ENCODE results near the gene EVI5L.

EVI5L gene

DNA sequence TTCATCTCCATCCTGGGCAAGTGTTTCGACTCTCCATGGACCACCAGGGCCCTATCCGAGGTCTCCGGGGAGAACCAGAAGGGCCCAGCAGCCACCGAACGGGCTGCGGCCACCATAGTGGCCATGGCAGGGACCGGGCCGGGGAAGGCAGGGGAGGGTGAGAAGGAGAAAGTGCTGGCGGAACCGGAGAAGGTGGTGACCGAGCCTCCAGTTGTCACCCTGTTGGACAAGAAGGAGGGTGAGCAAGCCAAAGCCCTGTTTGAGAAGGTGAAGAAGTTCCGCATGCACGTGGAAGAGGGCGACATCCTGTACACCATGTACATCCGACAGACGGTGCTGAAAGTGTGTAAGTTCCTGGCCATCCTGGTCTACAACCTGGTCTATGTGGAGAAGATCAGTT is 68.9 kb downstream of the EVI5L start:
- no peak for DNase-seq (ENCODE audit: low read depth)

DNA sequence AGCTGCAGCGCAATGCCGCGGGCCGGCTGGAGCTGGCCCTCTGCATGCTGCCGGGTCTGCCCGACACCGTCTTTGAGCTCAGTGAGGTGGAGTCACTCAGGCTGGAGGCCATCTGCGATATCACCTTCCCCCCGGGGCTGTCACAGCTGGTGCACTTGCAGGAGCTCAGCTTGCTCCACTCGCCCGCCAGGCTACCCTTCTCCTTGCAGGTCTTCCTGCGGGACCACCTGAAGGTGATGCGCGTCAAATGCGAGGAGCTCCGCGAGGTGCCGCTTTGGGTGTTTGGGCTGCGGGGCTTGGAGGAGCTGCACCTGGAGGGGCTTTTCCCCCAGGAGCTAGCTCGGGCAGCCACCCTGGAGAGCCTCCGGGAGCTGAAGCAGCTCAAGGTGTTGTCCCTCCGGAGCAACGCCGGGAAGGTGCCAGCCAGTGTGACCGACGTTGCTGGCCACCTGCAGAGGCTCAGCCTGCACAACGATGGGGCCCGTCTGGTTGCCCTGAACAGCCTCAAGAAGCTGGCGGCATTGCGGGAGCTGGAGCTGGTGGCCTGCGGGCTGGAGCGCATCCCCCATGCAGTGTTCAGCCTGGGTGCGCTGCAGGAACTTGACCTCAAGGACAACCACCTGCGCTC is 69.8 kb downstream of the EVI5L start:
- DNase-seq (ENCODE audit: low read depth), result no peak

DNA sequence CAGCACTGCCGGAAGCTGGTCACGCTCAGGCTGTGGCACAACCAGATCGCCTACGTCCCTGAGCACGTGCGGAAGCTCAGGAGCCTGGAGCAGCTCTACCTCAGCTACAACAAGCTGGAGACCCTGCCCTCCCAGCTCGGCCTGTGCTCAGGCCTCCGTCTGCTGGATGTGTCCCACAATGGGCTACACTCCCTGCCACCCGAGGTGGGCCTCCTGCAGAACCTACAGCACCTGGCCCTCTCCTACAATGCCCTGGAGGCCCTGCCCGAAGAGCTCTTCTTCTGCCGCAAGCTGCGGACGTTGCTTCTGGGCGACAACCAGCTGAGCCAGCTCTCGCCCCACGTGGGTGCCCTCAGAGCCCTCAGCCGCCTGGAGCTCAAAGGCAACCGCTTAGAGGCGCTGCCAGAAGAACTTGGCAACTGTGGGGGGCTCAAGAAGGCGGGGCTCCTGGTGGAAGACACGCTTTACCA is 70.4 kb downstream of the EVI5L start:
- no peak for DNase-seq (ENCODE audit: low read depth)

GRCh38 chr19:7900931-7901330 is 70.9 kb downstream of the EVI5L start:
- no peak for DNase-seq (ENCODE audit: low read depth)

- DNase-seq (ENCODE audit: low read depth), result no peak
Measured at GRCh38 chr19:7901337-7901736, 71.3 kb downstream of the EVI5L start.

GRCh38 chr19:7902796-7903243 is 72.8 kb downstream of the EVI5L start:
- no peak for DNase-seq (ENCODE audit: low read depth)

- peak; percentile 98 for DNase-seq (ENCODE audit: low read depth)
Measured at GRCh38 chr19:7903244-7904073, 73.4 kb downstream of the EVI5L start, which contains the start of gene MAP2K7. MAP2K7 (plus strand) TSS chr19:7903877; CDS start chr19:7903945, 68 bp downstream.

DNA sequence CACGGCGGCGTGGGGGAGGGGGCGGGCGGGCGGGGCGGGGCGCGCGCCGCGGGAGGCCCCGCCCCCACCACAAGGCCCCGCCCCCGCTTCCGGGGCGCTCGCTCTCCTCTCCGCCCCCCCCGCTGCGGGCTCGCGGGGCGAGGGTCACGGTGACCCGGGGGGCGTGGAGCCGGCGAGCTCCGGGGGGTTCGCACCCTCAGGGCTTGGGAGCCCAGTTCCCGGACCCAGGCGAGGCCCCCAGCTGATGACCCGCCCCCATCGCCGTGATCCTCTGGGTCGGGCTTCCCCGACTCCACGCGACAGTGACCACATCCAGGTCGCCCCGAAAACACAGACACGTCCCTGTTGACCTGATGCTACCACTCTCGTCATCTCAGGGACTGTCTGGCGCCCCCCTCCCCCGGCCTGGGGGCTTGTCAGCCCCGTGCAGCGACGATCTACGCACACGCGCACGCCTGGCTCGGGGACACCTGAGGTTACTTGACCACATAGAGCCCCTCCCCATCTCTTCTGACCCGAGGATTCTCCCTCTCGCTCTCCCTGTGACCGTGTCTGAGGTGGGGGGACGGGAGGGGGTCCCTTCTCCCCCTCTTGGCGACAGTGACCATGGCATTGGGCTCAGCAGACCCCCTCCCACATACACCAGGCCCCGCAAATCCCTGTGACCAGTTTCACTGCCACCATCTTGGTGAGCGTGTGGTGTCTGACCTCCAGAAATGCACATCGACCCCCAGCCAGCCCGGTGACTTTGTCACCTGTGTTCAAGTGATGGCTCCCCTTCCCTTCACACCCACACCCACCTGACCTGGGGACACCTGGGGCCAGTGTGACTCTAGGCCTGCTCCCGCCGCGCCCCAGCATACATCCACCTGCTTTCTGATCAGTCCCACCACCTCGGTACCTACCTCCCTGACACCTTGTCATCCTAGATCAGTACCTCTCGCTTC is 74.3 kb downstream of the EVI5L start:
- no peak for DNase-seq (ENCODE audit: low read depth)

GRCh38 chr19:7905268-7905667 is 75.2 kb downstream of the EVI5L start:
- no peak for DNase-seq (ENCODE audit: low read depth)

DNA sequence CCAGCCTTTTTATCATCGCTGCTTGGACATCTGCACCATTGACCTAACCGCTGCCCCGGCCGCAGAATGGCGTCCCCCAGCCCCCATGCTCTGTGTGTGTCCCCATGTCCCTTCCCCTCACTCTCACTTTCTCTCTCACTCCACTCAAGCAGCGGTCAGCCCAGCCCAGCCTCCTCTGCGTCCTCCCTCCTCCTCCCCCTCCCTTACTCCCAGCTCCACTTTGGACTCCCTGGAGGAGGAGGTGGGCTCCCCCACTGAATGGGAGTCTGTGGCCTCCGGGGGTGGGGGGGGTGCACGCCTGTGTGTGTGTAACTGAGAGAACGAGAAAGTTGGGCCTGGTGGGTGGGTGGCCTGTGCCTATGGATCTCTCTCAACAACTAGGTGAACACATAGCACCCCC is 75.8 kb downstream of the EVI5L start:
- DNase-seq (ENCODE audit: low read depth), result no peak

GRCh38 chr19:7907122-7907521 is 77.1 kb downstream of the EVI5L start:
- DNase-seq (ENCODE audit: low read depth), result no peak

DNA sequence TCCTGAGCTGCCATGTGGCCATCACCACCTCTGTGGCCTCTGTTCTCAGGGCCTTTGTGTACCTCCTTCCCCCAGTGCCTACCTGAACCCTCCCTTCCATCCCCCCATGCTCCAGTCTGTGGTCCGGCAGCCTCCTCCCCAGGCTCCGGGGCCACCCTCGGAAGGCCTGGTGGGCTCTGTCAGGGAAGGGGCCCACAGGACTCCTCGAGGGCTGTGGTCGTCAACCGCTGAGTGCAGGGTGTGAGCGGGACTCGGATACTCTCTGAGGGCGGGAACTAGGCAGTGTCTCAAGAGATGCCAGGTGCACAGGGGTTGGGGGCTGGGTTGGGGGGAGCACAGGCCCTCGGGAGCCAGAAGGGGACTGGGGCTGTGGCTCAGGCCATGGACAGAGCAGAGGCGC is 77.5 kb downstream of the EVI5L start:
- no peak for DNase-seq (ENCODE audit: low read depth)

DNA sequence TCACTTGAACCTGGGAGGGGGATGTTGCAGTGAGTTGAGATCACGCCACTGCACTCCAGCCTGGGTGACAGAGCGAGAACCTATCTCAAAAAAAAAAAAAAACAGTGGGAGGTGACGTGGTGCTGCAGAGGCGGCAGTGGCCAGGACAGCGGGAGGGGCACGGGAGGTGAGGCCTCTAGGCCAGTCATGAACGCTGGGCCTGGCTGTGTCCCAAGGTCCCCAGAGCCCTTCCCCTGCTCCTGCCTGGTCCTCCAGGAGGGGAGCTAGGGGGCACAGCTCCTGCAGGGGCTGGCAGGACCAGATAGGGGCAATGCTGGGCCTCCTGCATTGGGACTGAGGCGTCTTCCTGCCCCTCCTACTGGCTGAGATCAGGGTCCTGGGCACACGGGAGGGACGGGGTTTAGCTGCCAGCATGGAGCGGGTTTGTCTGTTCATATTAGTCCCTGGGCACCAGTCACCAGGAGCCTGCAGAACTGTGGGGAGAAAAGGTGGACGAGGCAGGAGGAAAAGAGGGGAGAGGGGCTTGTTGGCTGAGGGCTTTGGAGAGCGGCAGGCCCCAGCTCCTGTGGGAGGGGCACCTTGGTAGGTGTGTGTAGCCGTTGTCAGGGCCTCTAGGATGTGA is 78.2 kb downstream of the EVI5L start:
- DNase-seq (ENCODE audit: low read depth), result no peak

GRCh38 chr19:7908742-7909461 is 78.9 kb downstream of the EVI5L start:
- DNase-seq (ENCODE audit: low read depth), result no peak

GRCh38 chr19:7909471-7910067 is 79.6 kb downstream of the EVI5L start:
- no peak for DNase-seq (ENCODE audit: low read depth)

DNA sequence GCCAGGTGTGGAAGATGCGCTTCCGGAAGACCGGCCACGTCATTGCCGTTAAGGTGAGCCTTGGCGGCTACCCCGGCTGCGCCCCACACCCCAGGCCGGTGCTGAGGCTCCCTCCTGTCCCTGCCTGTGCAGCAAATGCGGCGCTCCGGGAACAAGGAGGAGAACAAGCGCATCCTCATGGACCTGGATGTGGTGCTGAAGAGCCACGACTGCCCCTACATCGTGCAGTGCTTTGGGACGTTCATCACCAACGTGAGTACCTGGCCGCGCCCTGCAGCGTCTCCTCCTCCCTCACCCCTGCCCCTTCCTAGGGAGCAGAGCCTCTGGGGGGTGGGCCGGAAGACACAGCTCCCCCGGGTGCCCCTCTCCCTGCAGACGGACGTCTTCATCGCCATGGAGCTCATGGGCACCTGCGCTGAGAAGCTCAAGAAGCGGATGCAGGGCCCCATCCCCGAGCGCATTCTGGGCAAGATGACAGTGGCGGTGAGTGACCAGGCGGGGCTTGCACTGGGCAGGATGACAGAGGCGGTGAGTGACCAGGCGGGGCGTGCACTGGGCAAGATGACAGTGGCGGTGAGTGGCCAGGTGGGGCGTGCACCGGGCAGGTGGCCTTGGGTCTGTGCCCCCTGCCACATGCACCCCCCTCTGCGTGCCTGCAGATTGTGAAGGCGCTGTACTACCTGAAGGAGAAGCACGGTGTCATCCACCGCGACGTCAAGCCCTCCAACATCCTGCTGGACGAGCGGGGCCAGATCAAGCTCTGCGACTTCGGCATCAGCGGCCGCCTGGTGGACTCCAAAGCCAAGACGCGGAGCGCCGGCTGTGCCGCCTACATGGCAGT is 80.5 kb downstream of the EVI5L start:
- DNase-seq (ENCODE audit: low read depth), result no peak

DNA sequence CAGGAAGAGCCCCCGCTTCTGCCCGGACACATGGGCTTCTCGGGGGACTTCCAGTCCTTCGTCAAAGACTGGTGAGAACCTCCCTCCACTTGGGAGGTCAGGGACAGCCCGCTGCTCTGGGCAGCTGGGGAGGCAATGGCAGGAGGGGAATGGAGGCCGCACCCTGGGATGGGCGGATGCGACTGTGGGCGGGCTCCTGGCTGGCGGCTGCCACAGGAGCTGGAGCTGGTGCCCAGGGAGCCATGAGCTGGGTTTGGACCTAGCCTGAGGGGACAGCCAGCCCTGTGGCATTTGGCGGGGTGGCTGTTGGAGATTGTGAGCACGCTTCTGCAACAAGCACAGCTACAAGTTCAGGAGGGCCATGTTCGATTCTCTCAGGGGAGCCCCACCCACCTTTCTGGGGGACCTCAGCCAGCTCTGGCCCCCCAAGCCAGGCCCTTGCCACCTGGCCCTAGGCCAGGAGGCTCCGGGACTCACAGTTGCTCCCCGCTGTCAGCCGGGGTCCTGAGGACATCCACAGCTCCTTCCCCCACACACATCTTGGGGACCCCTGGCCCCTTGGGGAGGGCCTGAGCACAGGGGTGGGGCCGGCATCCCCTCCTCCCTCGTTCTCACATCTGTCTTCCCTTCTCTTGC is 81.6 kb downstream of the EVI5L start:
- no peak for DNase-seq (ENCODE audit: low read depth)

DNA sequence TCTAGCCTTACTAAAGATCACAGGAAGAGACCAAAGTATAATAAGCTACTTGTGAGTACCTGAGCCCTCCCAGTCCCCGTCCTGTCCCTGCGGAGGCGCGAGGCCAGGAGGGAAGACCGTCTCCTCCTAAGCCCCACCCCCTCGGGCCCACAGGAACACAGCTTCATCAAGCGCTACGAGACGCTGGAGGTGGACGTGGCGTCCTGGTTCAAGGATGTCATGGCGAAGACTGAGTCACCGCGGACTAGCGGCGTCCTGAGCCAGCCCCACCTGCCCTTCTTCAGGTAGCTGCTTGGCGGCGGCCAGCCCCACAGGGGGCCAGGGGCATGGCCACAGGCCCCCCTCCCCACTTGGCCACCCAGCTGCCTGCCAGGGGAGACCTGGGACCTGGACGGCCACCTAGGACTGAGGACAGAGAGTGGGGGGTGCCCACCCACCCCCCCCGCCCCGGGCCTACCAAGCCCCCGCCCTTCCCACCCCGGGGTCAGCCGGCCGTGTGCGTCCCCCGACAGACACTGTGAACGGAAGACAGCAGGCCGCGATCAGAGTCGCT is 82.2 kb downstream of the EVI5L start:
- no peak for DNase-seq (ENCODE audit: low read depth)

Data from GM04504 (cell line).